Astrocyte of the cerebellum (primary cell): ENCODE measurements around the gene TRAF3.

Source experiments
- DNase-seq: peaks from one replicate; pipeline ENCODE4 v3.0.0-alpha.2; 2011; ENCODE audit warnings: low read depth
- H3K4me3 ChIP-seq: 2 replicates; pipeline ENCODE4 v1.5.1; 2011; ENCODE audit warnings: mild to moderate bottlenecking, low read depth, low read length, moderate library complexity
- in situ Hi-C: cut with HindIII; loops from 2 replicates; pipeline ENCODE4 v1.10.0; 2017; ENCODE audit warnings: low sequenced_read_pairs
- TF ChIP-seq, protein P1 (sequence below): IDR thresholded peaks from 2 replicates; pipeline ENCODE4 v1.5.1; 2012; ENCODE audit warnings: low read length, low read depth, moderate library complexity, mild to moderate bottlenecking; ENCODE audit errors: missing control alignments

Gene TRAF3

DNA sequence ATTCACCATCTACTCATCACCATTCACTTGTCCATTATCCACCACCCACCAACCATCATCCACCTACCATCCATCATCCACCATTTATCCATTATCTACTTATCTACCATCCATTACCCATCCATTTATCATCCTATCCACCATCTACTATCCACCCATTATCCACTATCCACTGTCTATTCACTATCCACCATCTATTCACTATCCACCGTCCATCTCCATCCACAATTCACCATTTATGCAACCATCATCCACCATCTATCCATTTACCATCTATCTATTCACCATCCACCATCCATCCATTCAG is 143.7 kb downstream of the TRAF3 start:
- H3K4me3 ChIP-seq, result no peak overlapping the region
- DNase-seq, result no peak
- in situ Hi-C loops, result no loop called here
- TF ChIP-seq, protein P1, sequence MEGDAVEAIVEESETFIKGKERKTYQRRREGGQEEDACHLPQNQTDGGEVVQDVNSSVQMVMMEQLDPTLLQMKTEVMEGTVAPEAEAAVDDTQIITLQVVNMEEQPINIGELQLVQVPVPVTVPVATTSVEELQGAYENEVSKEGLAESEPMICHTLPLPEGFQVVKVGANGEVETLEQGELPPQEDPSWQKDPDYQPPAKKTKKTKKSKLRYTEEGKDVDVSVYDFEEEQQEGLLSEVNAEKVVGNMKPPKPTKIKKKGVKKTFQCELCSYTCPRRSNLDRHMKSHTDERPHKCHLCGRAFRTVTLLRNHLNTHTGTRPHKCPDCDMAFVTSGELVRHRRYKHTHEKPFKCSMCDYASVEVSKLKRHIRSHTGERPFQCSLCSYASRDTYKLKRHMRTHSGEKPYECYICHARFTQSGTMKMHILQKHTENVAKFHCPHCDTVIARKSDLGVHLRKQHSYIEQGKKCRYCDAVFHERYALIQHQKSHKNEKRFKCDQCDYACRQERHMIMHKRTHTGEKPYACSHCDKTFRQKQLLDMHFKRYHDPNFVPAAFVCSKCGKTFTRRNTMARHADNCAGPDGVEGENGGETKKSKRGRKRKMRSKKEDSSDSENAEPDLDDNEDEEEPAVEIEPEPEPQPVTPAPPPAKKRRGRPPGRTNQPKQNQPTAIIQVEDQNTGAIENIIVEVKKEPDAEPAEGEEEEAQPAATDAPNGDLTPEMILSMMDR, result no peak

DNA sequence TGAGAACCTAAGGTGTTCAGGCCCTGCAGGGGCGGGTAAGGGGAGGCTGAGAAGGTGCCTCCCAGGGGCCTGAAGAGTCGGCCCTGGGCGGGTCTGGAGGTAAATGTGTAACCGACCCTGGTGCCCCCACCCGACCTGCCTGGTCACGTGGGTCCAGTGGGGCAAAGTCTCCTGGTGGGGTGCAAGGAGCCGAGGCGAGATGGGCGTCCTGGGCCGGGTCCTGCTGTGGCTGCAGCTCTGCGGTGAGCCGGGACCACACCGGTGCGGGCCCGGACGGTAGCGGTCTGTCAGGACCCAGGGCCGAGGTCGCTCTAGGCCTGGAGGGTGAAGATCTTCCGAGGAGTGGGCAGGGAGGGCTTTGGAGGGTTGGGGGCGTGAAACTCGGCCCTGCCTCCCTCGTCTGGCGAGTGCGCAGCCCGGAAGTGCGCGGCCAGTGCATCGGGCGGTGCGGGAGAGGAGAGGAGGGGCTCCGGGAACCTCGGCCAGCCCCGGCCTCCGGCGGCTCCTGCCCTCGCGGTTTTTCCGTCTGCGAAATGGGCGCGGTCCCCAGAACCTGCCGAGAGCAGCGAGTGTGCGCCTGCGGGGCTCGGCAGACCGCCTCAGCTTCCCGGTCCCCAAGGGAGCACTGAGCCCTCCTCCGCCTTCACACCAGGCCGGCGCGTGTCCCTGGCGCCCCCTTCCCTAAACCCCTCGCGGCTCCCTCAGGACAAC is 145.4 kb downstream of the TRAF3 start, which contains the start of gene AMN:
Gene AMN (plus strand): TSS at position 174 of the 711 bp plus-strand sequence. CDS start 26 bp downstream, at position 200.
- peak within 1 kb of the TSS; percentile 21 for H3K4me3 ChIP-seq
- in situ Hi-C loops, result no loop called here
- no peak for DNase-seq
- TF ChIP-seq, protein P1, result no peak

DNA sequence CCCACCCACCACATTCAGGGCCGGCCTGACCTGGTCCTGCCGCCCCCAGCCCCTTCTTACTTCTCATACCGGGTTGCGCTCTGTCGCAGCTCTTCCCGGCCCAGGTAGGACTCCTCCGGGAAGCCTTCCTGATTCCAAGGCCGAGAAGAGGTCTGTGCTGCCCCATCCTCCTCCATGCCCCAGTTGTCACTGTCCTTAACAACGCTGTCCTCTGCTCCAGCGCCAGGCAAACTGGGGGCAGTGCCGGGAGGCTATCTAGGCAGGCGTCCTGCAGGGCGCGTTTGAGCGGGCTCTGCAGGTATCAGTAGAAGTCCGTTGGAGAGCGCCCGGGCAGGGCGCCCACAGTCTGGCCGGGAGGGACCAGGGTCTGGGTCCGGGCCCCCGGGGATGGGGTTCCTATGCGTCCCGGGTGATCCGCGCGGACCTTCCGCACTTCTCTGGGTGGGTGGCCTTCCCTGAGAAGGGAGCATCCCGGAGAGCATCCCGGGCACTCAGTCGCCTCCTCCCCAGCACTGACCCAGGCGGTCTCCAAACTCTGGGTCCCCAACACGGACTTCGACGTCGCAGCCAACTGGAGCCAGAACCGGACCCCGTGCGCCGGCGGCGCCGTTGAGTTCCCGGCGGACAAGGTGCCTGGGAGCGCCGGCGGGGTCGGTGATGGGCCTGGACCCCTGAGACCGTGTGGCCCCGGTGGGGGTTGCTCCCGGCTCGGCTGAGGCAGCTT is 146.1 kb downstream of the TRAF3 start:
- no peak for DNase-seq
- TF ChIP-seq, protein P1, result no peak
- H3K4me3 ChIP-seq, result peak overlapping the region; percentile 21
- in situ Hi-C loops, result no loop called here

DNA sequence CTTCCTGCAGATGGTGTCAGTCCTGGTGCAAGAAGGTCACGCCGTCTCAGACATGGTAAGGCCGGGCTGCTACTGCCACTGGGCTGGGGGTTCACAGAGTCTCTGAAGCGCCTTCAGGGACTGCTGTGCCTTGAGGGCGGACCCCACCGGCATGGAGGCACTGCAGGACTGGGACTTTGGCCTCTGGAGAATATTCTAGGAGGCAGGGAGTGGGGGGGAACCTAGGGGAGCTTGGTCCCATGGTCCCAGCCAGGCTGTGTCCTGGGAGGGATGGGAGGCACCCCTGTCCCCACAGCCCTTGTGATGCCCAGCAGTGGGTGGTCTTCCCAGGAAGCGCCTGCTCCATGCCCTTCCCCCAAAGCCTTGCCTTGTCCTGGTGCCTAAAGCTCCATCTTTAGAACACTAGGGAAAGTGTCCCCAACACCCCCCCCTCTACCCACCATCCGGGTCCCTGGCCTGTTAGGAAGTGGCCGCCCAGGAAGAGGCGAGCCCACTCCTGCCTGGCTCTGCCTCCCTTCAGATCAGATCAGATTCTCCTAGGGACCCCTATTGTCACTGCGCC is 146.8 kb downstream of the TRAF3 start:
- no peak for DNase-seq
- TF ChIP-seq, protein P1, result no peak
- in situ Hi-C loops, result no loop called here
- H3K4me3 ChIP-seq, result no peak overlapping the region

DNA sequence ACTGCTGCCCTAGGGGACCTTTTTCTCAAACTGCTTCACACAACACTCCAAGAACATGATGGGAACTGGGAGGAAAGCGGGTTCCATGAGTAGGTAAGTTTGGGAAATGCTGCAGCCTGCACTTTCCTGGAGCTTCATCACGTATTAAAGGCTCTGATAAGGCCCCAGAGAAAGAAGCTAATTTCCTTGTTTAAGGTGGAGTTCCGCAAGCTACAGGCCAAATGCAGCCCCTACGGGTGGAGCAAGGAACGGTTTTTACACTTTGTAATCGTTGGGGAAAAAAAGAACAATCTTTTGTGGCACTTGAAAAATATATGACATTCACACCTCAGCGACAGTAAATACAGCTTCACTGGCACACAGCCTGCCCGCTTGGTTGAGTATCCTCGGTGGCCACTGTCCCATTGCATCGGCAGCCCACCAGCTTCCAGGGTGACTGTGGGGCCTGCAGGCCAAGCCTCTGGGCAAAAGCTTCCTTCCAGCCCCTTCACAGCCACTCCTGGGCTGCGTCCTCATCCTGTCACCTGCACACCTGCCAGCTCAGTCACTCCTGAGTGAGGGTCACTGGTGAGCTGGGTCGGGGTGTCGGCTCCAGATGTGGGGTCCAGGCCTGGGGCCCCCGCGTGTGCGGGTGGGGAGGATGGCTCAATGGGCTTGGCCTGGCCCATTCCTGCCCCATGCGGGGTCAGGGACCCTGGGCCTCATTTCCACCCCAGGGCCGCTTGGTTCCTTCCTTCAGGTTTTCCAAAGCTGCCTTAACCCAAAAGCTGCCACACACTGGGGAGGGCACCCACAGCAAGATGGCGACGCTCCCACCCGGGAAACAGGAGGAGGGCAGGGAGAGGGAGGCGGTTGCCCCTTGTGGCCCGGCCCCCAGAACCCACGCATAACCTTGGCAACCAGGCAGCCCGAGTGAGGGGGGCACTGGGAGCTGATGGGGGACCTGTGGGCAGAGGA is 147.7 kb downstream of the TRAF3 start:
- no peak for DNase-seq
- TF ChIP-seq, protein P1, result peak; percentile 29
- no peak overlapping the region for H3K4me3 ChIP-seq
- in situ Hi-C loops, result no loop called here

DNA sequence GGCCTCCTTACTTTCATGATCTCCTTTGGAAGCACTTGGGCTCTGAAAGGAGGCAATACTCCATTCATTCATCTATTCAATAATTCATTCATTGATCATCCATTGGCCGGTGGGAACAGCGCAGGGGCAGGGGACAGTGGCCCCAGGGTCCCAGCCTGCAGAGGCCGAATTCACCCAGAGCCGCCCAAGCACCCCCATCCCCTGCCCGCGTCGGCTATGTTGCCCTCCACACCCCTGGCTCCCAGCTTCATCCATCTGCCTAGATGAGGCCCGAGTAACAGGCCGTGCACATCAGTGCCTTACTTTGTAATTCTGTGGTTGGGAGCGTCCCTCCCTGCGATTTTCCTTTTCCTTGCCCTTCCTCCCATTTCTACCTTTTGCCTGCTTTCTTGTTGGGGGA is 148.4 kb downstream of the TRAF3 start:
- in situ Hi-C loops, result no loop called here
- H3K4me3 ChIP-seq, result no peak overlapping the region
- TF ChIP-seq, protein P1, result no peak
- DNase-seq, result no peak
